DND-41 (cell line): ENCODE measurements around the gene RAD51B.

Source experiments
- CTCF ChIP-seq: IDR thresholded peaks from 2 replicates; pipeline ENCODE4 v1.5.1; 2012; ENCODE audit warnings: borderline replicate concordance, low read length, moderate library complexity, mild to moderate bottlenecking; ENCODE audit not compliant: poor library complexity, severe bottlenecking; ENCODE audit errors: extremely low read depth
- EZH2 ChIP-seq: IDR thresholded peaks from 3 replicates; pipeline ENCODE4 v1.6.1; 2012; ENCODE audit warnings: borderline replicate concordance, low read depth, mild to moderate bottlenecking, moderate library complexity, low read length, inconsistent platforms; ENCODE audit not compliant: severe bottlenecking

GRCh38 chr14:68486033-68486732 lies 666.6 kb downstream of the RAD51B start:
- no peak for TF ChIP-seq CTCF
- no peak for TF ChIP-seq EZH2
